Measurements from ENCODE around the gene SMC1B.

DNA sequence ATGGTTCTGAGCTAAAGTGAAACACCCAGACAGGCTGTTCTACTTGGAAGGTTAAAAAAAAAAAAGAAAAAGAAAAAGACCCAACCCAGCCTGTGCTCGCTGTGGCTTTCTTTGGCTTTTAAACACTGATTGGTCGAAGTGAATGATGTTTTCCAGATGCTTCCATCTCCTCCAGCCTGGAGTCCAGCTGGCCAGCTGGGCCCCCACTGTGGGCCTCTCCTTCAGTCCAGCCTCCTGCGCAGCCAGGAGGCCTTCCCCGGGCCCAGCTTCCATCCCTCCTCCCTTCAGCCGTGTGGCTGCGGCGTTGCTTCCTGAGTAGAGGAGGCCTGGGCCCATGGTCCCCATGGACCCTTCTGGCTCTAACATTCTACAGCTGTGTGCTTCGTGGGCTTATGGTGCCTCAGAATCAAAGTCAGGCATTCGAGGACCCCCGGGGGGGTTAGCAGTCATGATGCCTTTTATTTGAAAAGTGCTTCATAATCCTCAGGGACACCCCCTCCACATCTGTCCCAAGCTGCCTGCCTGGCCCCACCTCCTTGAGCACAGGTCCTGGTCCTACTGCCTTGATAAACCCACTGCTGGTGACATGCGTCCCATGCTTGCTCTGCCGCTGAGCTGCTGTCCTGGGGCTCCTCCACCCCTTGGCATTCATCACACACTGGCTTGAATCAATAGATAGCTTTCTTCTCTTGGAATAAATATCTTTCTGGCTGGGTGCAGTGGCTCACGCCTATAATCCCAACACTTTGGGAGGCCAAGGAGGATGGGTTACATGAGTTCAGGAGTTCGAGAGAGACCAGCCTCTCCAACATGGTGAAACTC, 47.1 kb upstream of the SMC1B start:
- no peak for TF ChIP-seq TAF1 (IDR thresholded peaks at IDR 0.05; ENCODE audit: borderline replicate concordance, low read depth, low read length)
- TF ChIP-seq POLR2A (IDR thresholded peaks at IDR 0.05; ENCODE audit: low read depth, low read length): no peak
- no peak for TF ChIP-seq POLR2AphosphoS5 (IDR thresholded peaks at IDR 0.05; ENCODE audit: low read depth, low read length)

Data from GM12892 (cell line).